ENCODE results near the gene MDH1. TPM values are rescaled to one million over a fixed set of nuclear protein-coding genes. Genes with fewer than 3 reads are reported as not detected.
"Not testable (repeated sequence)": the region's sequence is repeated elsewhere in the genome, so short reads cannot be mapped to it uniquely, and the experiment has no call there.

The MDH1 gene
- polyA plus RNA-seq, 2 of the 4 experiments (the other 2 are of a cell fraction) = 220 to 425 TPM

DNA sequence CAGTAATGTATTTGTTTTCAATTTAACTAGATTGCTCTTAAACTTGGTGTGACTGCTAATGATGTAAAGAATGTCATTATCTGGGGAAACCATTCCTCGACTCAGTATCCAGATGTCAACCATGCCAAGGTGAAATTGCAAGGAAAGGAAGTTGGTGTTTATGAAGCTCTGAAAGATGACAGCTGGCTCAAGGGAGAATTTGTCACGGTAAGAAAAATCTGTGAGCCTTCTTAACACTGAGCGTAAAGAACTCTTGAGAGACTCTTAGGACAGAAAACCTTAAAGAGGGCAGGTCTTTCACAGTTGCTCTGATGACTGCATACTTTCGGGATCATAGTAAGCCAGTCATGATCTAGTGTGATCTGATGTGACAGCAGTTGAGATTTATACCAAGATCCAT is 15.9 kb downstream of the MDH1 start:
- DNase-seq (ENCODE audit: low read depth in 1 of 2, low spot score in 1 of 2) = no peak
- H3K27ac ChIP-seq = no peak overlapping the region
- H3K4me3 ChIP-seq = no peak overlapping the region
- WGBS (ENCODE audit: missing lambda C conversion rate) = 95% methylated on average over 4 of the region's 4 CpGs
- no peak for ATAC-seq
- no peak for FAIRE-seq
- no peaks in the 10 kb centered on the region for H3K9me3 ChIP-seq
- no peak for TF ChIP-seq ZSCAN20 (CRISPR knock-in tag; IDR thresholded peaks at IDR 0.05)
- TF ChIP-seq, protein P1, sequence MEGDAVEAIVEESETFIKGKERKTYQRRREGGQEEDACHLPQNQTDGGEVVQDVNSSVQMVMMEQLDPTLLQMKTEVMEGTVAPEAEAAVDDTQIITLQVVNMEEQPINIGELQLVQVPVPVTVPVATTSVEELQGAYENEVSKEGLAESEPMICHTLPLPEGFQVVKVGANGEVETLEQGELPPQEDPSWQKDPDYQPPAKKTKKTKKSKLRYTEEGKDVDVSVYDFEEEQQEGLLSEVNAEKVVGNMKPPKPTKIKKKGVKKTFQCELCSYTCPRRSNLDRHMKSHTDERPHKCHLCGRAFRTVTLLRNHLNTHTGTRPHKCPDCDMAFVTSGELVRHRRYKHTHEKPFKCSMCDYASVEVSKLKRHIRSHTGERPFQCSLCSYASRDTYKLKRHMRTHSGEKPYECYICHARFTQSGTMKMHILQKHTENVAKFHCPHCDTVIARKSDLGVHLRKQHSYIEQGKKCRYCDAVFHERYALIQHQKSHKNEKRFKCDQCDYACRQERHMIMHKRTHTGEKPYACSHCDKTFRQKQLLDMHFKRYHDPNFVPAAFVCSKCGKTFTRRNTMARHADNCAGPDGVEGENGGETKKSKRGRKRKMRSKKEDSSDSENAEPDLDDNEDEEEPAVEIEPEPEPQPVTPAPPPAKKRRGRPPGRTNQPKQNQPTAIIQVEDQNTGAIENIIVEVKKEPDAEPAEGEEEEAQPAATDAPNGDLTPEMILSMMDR (IDR thresholded peaks at IDR 0.05) = no peak
- TF ChIP-seq, protein P2, sequence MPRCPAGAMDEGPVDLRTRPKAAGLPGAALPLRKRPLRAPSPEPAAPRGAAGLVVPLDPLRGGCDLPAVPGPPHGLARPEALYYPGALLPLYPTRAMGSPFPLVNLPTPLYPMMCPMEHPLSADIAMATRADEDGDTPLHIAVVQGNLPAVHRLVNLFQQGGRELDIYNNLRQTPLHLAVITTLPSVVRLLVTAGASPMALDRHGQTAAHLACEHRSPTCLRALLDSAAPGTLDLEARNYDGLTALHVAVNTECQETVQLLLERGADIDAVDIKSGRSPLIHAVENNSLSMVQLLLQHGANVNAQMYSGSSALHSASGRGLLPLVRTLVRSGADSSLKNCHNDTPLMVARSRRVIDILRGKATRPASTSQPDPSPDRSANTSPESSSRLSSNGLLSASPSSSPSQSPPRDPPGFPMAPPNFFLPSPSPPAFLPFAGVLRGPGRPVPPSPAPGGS (IDR thresholded peaks at IDR 0.05) = no peak
- H3K4me1 ChIP-seq = no peaks in the 10 kb centered on the region
- ChIA-PET POLR2A (no interaction called here), CTCF (interaction anchor here (1.1 to 1.4 kb wide), 2 partner anchors 12 to 117 kb away, joined by 3 to 4 read pairs; no protein-coding TSS in a partner anchor)
- no peak overlapping the region for H3K4me2 ChIP-seq

DNA sequence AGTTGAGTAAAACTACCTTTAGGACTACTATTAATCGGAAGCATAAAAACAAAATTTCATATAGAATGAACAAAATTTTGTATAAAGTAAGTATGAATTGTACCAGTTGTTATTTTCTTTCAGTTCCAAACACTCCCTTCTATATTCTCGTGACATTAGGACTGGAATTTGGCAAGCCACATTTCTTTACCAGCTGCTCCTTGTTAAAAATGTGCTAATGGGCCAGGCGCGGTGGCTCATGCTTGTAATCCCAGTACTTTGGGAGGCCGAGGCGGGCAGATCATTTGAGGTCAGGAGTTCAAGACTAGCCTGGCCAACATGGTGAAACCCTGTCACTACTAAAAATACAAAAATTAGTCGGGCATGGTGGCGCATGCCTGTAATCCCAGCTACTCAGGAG is 20.1 kb downstream of the MDH1 start:
- CTCF ChIA-PET = interaction anchor here (1.2 to 1.3 kb wide), 2 partner anchors 9 kb away, joined by 3 to 4 read pairs; no protein-coding TSS in a partner anchor
- H3K4me3 ChIP-seq; ATAC-seq; H3K4me1 ChIP-seq; DNase-seq (ENCODE audit: low read depth in 1 of 2, low spot score in 1 of 2); H3K27ac ChIP-seq; FAIRE-seq; POLR2A ChIA-PET; H3K9me3 ChIP-seq; H3K4me2 ChIP-seq: not testable (repeated sequence)
- 81% methylated on average over 8 of the region's 8 CpGs for whole genome bisulfite sequencing (ENCODE audit: missing lambda C conversion rate)

DNA sequence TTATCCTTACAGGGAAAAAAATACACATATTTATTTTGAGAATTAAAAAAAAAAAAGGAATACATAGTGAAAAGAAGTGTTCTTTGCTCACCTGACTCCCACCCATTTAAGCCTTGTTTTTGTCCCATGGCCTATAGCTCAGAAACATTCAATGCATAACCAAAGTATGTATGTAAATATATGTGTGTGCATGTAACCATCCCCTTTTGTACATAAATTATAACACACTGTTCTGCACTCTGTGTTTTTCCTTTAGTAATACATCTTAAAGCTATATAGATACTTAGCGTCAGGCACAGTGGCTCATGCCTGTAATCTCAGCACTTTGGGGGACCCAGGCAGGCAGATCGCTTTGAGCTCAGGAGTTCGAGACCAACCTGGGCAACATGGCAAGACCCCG is 21.8 kb downstream of the MDH1 start:
- FAIRE-seq (no peak), ATAC-seq (no peak), DNase-seq (ENCODE audit: low read depth in 1 of 2, low spot score in 1 of 2) (no peak)
- H3K4me3 ChIP-seq = no peak overlapping the region
- H3K9me3 ChIP-seq = no peaks in the 10 kb centered on the region
- H3K4me1 ChIP-seq = 0 out of 3 replicates have a peak, but pooled peaks cover 7% of the 10 kb centered on the region
- H3K27ac ChIP-seq = no peak overlapping the region
- TF ChIP-seq, protein P3, sequence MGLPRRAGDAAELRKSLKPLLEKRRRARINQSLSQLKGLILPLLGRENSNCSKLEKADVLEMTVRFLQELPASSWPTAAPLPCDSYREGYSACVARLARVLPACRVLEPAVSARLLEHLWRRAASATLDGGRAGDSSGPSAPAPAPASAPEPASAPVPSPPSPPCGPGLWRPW (IDR thresholded peaks at IDR 0.05) = no peak
- no peak for TF ChIP-seq HDAC2 (IDR thresholded peaks at IDR 0.05)
- TF ChIP-seq, protein P4, sequence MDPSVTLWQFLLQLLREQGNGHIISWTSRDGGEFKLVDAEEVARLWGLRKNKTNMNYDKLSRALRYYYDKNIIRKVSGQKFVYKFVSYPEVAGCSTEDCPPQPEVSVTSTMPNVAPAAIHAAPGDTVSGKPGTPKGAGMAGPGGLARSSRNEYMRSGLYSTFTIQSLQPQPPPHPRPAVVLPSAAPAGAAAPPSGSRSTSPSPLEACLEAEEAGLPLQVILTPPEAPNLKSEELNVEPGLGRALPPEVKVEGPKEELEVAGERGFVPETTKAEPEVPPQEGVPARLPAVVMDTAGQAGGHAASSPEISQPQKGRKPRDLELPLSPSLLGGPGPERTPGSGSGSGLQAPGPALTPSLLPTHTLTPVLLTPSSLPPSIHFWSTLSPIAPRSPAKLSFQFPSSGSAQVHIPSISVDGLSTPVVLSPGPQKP (IDR thresholded peaks at IDR 0.05; ENCODE audit: low read depth, low read length) = no peak
- no peak for TF ChIP-seq CEBPB (IDR thresholded peaks at IDR 0.05)
- no peak for TF ChIP-seq HOXB5 (CRISPR knock-in tag; IDR thresholded peaks at IDR 0.05)
- no peak for TF ChIP-seq ZSCAN20 (CRISPR knock-in tag; IDR thresholded peaks at IDR 0.05)
- TF ChIP-seq CHD2 (IDR thresholded peaks at IDR 0.05; ENCODE audit: low read length, partially characterized antibody) = no peak
- TF ChIP-seq NPAS2 (CRISPR knock-in tag; IDR thresholded peaks at IDR 0.05; ENCODE audit: borderline replicate concordance) = no peak
- no peak for TF ChIP-seq CBX2 (IDR thresholded peaks at IDR 0.05; ENCODE audit: borderline replicate concordance, low read depth)
- TF ChIP-seq, protein P5, sequence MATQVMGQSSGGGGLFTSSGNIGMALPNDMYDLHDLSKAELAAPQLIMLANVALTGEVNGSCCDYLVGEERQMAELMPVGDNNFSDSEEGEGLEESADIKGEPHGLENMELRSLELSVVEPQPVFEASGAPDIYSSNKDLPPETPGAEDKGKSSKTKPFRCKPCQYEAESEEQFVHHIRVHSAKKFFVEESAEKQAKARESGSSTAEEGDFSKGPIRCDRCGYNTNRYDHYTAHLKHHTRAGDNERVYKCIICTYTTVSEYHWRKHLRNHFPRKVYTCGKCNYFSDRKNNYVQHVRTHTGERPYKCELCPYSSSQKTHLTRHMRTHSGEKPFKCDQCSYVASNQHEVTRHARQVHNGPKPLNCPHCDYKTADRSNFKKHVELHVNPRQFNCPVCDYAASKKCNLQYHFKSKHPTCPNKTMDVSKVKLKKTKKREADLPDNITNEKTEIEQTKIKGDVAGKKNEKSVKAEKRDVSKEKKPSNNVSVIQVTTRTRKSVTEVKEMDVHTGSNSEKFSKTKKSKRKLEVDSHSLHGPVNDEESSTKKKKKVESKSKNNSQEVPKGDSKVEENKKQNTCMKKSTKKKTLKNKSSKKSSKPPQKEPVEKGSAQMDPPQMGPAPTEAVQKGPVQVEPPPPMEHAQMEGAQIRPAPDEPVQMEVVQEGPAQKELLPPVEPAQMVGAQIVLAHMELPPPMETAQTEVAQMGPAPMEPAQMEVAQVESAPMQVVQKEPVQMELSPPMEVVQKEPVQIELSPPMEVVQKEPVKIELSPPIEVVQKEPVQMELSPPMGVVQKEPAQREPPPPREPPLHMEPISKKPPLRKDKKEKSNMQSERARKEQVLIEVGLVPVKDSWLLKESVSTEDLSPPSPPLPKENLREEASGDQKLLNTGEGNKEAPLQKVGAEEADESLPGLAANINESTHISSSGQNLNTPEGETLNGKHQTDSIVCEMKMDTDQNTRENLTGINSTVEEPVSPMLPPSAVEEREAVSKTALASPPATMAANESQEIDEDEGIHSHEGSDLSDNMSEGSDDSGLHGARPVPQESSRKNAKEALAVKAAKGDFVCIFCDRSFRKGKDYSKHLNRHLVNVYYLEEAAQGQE (IDR thresholded peaks at IDR 0.05) = no peak
- H3K4me2 ChIP-seq = no peak overlapping the region
- 85% methylated on average over 4 of the region's 4 CpGs for WGBS (ENCODE audit: missing lambda C conversion rate)
- ChIA-PET POLR2A (no interaction called here), CTCF (interaction anchor here (1.9 kb wide), 1 partner anchor 10 kb away, joined by 5 read pairs; no protein-coding TSS in a partner anchor)

All from A549 (cell line).